ENCODE measurements around the gene ASF1B.

DNA sequence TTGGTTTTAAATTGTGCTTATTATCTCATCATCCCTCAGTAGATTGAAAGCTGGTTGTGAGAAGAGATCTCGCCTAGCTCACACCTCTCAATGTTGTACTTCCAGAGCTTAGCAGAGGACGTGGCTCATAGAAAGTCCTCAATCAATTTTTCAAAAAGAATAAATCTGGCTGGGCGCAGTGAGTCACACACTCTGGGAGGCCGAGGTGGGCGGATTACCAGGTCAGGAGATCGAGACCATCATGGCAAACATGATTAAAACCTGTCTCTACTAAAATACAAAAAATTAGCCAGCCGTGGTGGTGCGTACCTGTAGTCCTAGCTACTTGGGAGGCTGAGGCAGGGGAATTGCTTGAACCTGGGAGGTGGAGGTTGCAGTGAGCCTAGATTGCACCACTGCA is 4.7 kb upstream of the ASF1B start:
- TF ChIP-seq, protein P1, sequence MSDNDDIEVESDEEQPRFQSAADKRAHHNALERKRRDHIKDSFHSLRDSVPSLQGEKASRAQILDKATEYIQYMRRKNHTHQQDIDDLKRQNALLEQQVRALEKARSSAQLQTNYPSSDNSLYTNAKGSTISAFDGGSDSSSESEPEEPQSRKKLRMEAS (IDR thresholded peaks at IDR 0.05), result no peak
- TF ChIP-seq RAD21 (IDR thresholded peaks at IDR 0.05; ENCODE audit: low read depth) (no peak), FOXM1 (IDR thresholded peaks at IDR 0.05; ENCODE audit: borderline replicate concordance, low read depth) (no peak), EP300 (IDR thresholded peaks at IDR 0.05; ENCODE audit: borderline replicate concordance) (no peak), CREB1 (IDR thresholded peaks at IDR 0.05; ENCODE audit: low read depth) (no peak), TAF1 (IDR thresholded peaks at IDR 0.05; ENCODE audit: low read depth) (no peak), YY1 (IDR thresholded peaks at IDR 0.05; ENCODE audit: low read depth) (no peak), NFIC (IDR thresholded peaks at IDR 0.05) (no peak), TCF12 (IDR thresholded peaks at IDR 0.05; ENCODE audit: low read depth) (no peak), CEBPB (IDR thresholded peaks at IDR 0.05) (no peak), ZBTB7A (IDR thresholded peaks at IDR 0.05; ENCODE audit: low read depth) (no peak)
